ENCODE results near the gene LETM1. TPM values are rescaled to one million over a fixed set of nuclear protein-coding genes. Genes with fewer than 3 reads are reported as not detected.

Gene LETM1
- total and polyA plus RNA-seq, 2 experiments from 2014 or later, result 19.0 to 42.3 TPM

GRCh38 chr4:1814453-1814852, 41.5 kb downstream of the LETM1 start:
- in situ Hi-C loops (cut with MboI), result loop anchor here (5.0 kb wide), 1 partner anchor 72 kb away; no protein-coding TSS in a partner anchor
- H3K9me3 ChIP-seq (ENCODE audit: low read depth), result no peaks in the 10 kb centered on the region
- H3F3A ChIP-seq (ENCODE audit: insufficient read depth), result no peaks in the 10 kb centered on the region
- no peak for TF ChIP-seq EZH2 (IDR thresholded peaks at IDR 0.05; ENCODE audit: insufficient read depth, poor library complexity, severe bottlenecking)
- TF ChIP-seq EZH2phosphoT487 (IDR thresholded peaks at IDR 0.05; ENCODE audit: insufficient read depth, low read depth), result no peak
- no peaks in the 10 kb centered on the region for H3K79me2 ChIP-seq (ENCODE audit: insufficient read depth)
- H3K4me1 ChIP-seq (ENCODE audit: insufficient read depth), result no peaks in the 10 kb centered on the region
- H3K27me3 ChIP-seq (replicated peaks; ENCODE audit: insufficient read depth), result no peaks in the 10 kb centered on the region
- H4K20me1 ChIP-seq (ENCODE audit: insufficient read depth), result no peaks in the 10 kb centered on the region
- 93 to 94% methylated on average over 8 of the region's 8 CpGs for WGBS, 2 experiments (ENCODE audit: low coverage in 1 of 2, low lambda C conversion rate in 2 of 2, missing lambda C conversion rate in 2 of 2)
- no peaks in the 10 kb centered on the region for H3K9me2 ChIP-seq (ENCODE audit: insufficient read depth)
- no peak for DNase-seq
- no peak overlapping the region for H2AFZ ChIP-seq
- no peak overlapping the region for H3K4me3 ChIP-seq
- no peak overlapping the region for H3K9ac ChIP-seq
- peaks cover 19% of the 10 kb centered on the region for H3K36me3 ChIP-seq (ENCODE audit: low read depth)
- H3K4me2 ChIP-seq (ENCODE audit: unreplicated experiment), result no peak overlapping the region
- no peak overlapping the region for H3K27ac ChIP-seq

- no peak overlapping the region for H3K4me3 ChIP-seq
- peak; percentile 41 for DNase-seq
- H3K4me1 ChIP-seq (ENCODE audit: insufficient read depth), result no peaks in the 10 kb centered on the region
- no peak overlapping the region for H3K9ac ChIP-seq
- H3K27me3 ChIP-seq (replicated peaks; ENCODE audit: insufficient read depth), result no peaks in the 10 kb centered on the region
- H3F3A ChIP-seq (ENCODE audit: insufficient read depth), result no peaks in the 10 kb centered on the region
- no peak overlapping the region for H2AFZ ChIP-seq
- no peaks in the 10 kb centered on the region for H4K20me1 ChIP-seq (ENCODE audit: insufficient read depth)
- peaks cover 18% of the 10 kb centered on the region for H3K36me3 ChIP-seq (ENCODE audit: low read depth)
- in situ Hi-C loops (cut with MboI), result loop anchor here (5.0 kb wide), 1 partner anchor 72 kb away; no protein-coding TSS in a partner anchor
- H3K9me3 ChIP-seq (ENCODE audit: low read depth), result no peaks in the 10 kb centered on the region
- H3K27ac ChIP-seq, result no peak overlapping the region
- TF ChIP-seq EZH2 (IDR thresholded peaks at IDR 0.05; ENCODE audit: insufficient read depth, poor library complexity, severe bottlenecking) (no peak), EZH2phosphoT487 (IDR thresholded peaks at IDR 0.05; ENCODE audit: insufficient read depth, low read depth) (no peak)
- no peak overlapping the region for H3K4me2 ChIP-seq (ENCODE audit: unreplicated experiment)
- no peaks in the 10 kb centered on the region for H3K79me2 ChIP-seq (ENCODE audit: insufficient read depth)
- 60 to 67% methylated on average over 9 of the region's 9 CpGs for WGBS, 2 experiments (ENCODE audit: low coverage in 1 of 2, low lambda C conversion rate in 2 of 2, missing lambda C conversion rate in 2 of 2)
- no peaks in the 10 kb centered on the region for H3K9me2 ChIP-seq (ENCODE audit: insufficient read depth)
Measured at GRCh38 chr4:1813915-1814314, 42.0 kb downstream of the LETM1 start.

- no peaks in the 10 kb centered on the region for H3K4me1 ChIP-seq (ENCODE audit: insufficient read depth)
- no peak overlapping the region for H3K4me2 ChIP-seq (ENCODE audit: unreplicated experiment)
- no peak for DNase-seq
- H3K9me2 ChIP-seq (ENCODE audit: insufficient read depth), result no peaks in the 10 kb centered on the region
- WGBS, 2 experiments (ENCODE audit: low coverage in 1 of 2, low lambda C conversion rate in 2 of 2, missing lambda C conversion rate in 2 of 2), result 92 to 93% methylated on average over 6 to 9 of the region's 9 CpGs
- no peaks in the 10 kb centered on the region for H4K20me1 ChIP-seq (ENCODE audit: insufficient read depth)
- H2AFZ ChIP-seq, result no peak overlapping the region
- no peak overlapping the region for H3K4me3 ChIP-seq
- H3K9me3 ChIP-seq (ENCODE audit: low read depth), result no peaks in the 10 kb centered on the region
- TF ChIP-seq EZH2phosphoT487 (IDR thresholded peaks at IDR 0.05; ENCODE audit: insufficient read depth, low read depth), result no peak
- no peak for TF ChIP-seq EZH2 (IDR thresholded peaks at IDR 0.05; ENCODE audit: insufficient read depth, poor library complexity, severe bottlenecking)
- H3K27me3 ChIP-seq (replicated peaks; ENCODE audit: insufficient read depth), result no peaks in the 10 kb centered on the region
- in situ Hi-C loops (cut with MboI), result loop anchor here (5.0 kb wide), 1 partner anchor 71 kb away; no protein-coding TSS in a partner anchor
- H3F3A ChIP-seq (ENCODE audit: insufficient read depth), result no peaks in the 10 kb centered on the region
- H3K36me3 ChIP-seq (ENCODE audit: low read depth), result peaks cover 12% of the 10 kb centered on the region
- no peak overlapping the region for H3K27ac ChIP-seq
- H3K79me2 ChIP-seq (ENCODE audit: insufficient read depth), result no peaks in the 10 kb centered on the region
- H3K9ac ChIP-seq, result no peak overlapping the region
Measured at GRCh38 chr4:1813231-1813630, 42.7 kb downstream of the LETM1 start.

GRCh38 chr4:1812720-1813119, 43.2 kb downstream of the LETM1 start:
- in situ Hi-C loops (cut with MboI), result loop anchor here (5.0 kb wide), 1 partner anchor 70 kb away; no protein-coding TSS in a partner anchor
- no peaks in the 10 kb centered on the region for H4K20me1 ChIP-seq (ENCODE audit: insufficient read depth)
- no peaks in the 10 kb centered on the region for H3K9me2 ChIP-seq (ENCODE audit: insufficient read depth)
- no peak overlapping the region for H3K4me2 ChIP-seq (ENCODE audit: unreplicated experiment)
- no peak overlapping the region for H3K4me3 ChIP-seq
- no peak overlapping the region for H3K27ac ChIP-seq
- H3K36me3 ChIP-seq (ENCODE audit: low read depth), result peaks cover 6% of the 10 kb centered on the region
- WGBS, 2 experiments (ENCODE audit: low coverage in 1 of 2, low lambda C conversion rate in 2 of 2, missing lambda C conversion rate in 2 of 2), result 81 to 83% methylated on average over 10 to 11 of the region's 11 CpGs
- no peaks in the 10 kb centered on the region for H3K4me1 ChIP-seq (ENCODE audit: insufficient read depth)
- H2AFZ ChIP-seq, result no peak overlapping the region
- H3K9me3 ChIP-seq (ENCODE audit: low read depth), result no peaks in the 10 kb centered on the region
- no peaks in the 10 kb centered on the region for H3F3A ChIP-seq (ENCODE audit: insufficient read depth)
- H3K27me3 ChIP-seq (replicated peaks; ENCODE audit: insufficient read depth), result no peaks in the 10 kb centered on the region
- H3K79me2 ChIP-seq (ENCODE audit: insufficient read depth), result no peaks in the 10 kb centered on the region
- H3K9ac ChIP-seq, result no peak overlapping the region
- no peak for DNase-seq
- TF ChIP-seq EZH2phosphoT487 (IDR thresholded peaks at IDR 0.05; ENCODE audit: insufficient read depth, low read depth) (no peak), EZH2 (IDR thresholded peaks at IDR 0.05; ENCODE audit: insufficient read depth, poor library complexity, severe bottlenecking) (no peak)
